ENCODE results near the gene SLC24A2. TPM values are rescaled to one million over a fixed set of nuclear protein-coding genes. Genes with fewer than 3 reads are reported as not detected.

Gene SLC24A2
- total and polyA plus RNA-seq, 10 of the 15 experiments (the other 5 are each of a cell fraction or from before 2014, with no cell fraction given) = not detected

- TF ChIP-seq YBX1 (IDR thresholded peaks at IDR 0.05) (no peak), ESRRA (IDR thresholded peaks at IDR 0.05; ENCODE audit: low read length) (no peak), POU2F2 (IDR thresholded peaks at IDR 0.05; ENCODE audit: borderline replicate concordance, low read depth, low read length) (no peak), TAF1 (IDR thresholded peaks at IDR 0.05; ENCODE audit: borderline replicate concordance, low read depth, low read length) (no peak), JUNB (IDR thresholded peaks at IDR 0.05) (no peak), CBX3 (IDR thresholded peaks at IDR 0.05; ENCODE audit: borderline replicate concordance, low read depth) (no peak), CUX1 (IDR thresholded peaks at IDR 0.05; ENCODE audit: insufficient replicate concordance, low read depth, low read length) (no peak)
Observed at GRCh38 chr9:19787672-19788071, 1.2 kb downstream of the SLC24A2 start (continued).

- intact Hi-C loops (cut with micrococcal nuclease; ENCODE audit: unreplicated experiment) = loop anchor here (10.0 kb wide), 1 partner anchor 290 kb away; no protein-coding TSS in a partner anchor
- H3K27ac ChIP-seq (ENCODE audit: control insufficient read depth, insufficient read depth) = no peak overlapping the region
- no peak overlapping the region for H3K4me3 ChIP-seq
- in situ Hi-C loops (cut with MboI) = no loop called here
- no peak overlapping the region for H3K9ac ChIP-seq (ENCODE audit: control insufficient read depth, insufficient read depth, low read length)
- 0% methylated on average over 1 of the region's 1 CpG for WGBS (ENCODE audit: insufficient coverage, insufficient replicate concordance, low lambda C conversion rate, missing lambda C conversion rate)
- H3K9me3 ChIP-seq (replicated peaks; ENCODE audit: control insufficient read depth, insufficient read depth, low read length) = no peaks in the 10 kb centered on the region
- DNase-seq (ENCODE audit: low read depth, low spot score) (no peak), ATAC-seq (no peak), FAIRE-seq (no peak)
- no peak overlapping the region for H3K4me2 ChIP-seq (ENCODE audit: control insufficient read depth, insufficient read depth)
- peaks cover 0 to 3% of the 10 kb centered on the region in 2 experiments; a peak in 1 of 4 replicates for H3K27me3 ChIP-seq (replicated peaks in 1 of 2; ENCODE audit: control insufficient read depth in 2 of 2, insufficient read depth in 2 of 2, low read length in 1 of 2)
- ChIA-PET RAD21 (ENCODE audit: unreplicated experiment) (no interaction called here), POLR2A (no interaction called here), SMC1A (ENCODE audit: uncharacterized antibody, unreplicated experiment) (no interaction called here), CTCF (no interaction called here)
- no peaks in the 10 kb centered on the region for H3K4me1 ChIP-seq (ENCODE audit: control insufficient read depth, insufficient read depth, low read length)
- no peaks in the 10 kb centered on the region for H3K36me3 ChIP-seq (ENCODE audit: control insufficient read depth in 2 of 2, insufficient read depth in 2 of 2, low read length in 1 of 2)
- no TSS peak for BruUV-seq (replicated peaks)
- H3K79me2 ChIP-seq (ENCODE audit: control insufficient read depth, insufficient read depth, low read length) = no peaks in the 10 kb centered on the region
- H2AFZ ChIP-seq (ENCODE audit: control insufficient read depth, low read depth, low read length) = no peak overlapping the region
- no peaks in the 10 kb centered on the region for H4K20me1 ChIP-seq (ENCODE audit: control insufficient read depth, insufficient read depth)
- TF ChIP-seq RFX5 (IDR thresholded peaks at IDR 0.05; ENCODE audit: low read depth, low read length) = no peak
- no peak for TF ChIP-seq E2F8 (IDR thresholded peaks at IDR 0.05; ENCODE audit: low read depth, partially characterized antibody)
- TF ChIP-seq FOXK2 (IDR thresholded peaks at IDR 0.05) = no peak
- no peak for TF ChIP-seq FOS (IDR thresholded peaks at IDR 0.05; ENCODE audit: borderline replicate concordance, extremely low read depth, insufficient read length)
- TF ChIP-seq BRCA1 (IDR thresholded peaks at IDR 0.05; ENCODE audit: low read depth, low read length) = no peak
- TF ChIP-seq MXI1 (IDR thresholded peaks at IDR 0.05; ENCODE audit: low read depth, low read length) = no peak
- TF ChIP-seq EZH2 (IDR thresholded peaks at IDR 0.05; ENCODE audit: borderline replicate concordance, control insufficient read depth, low read depth, low read length) = no peak
Observed at GRCh38 chr9:19785230-19785629, 3.6 kb downstream of the SLC24A2 start.
